ENCODE data around the gene LRRC8D. TPM values are rescaled to one million over a fixed set of nuclear protein-coding genes. Genes with fewer than 3 reads are reported as not detected.
"Not testable (repeated sequence)": the region's sequence is repeated elsewhere in the genome, so short reads cannot be mapped to it uniquely, and the experiment has no call there.

Gene LRRC8D
- polyA plus RNA-seq, 3 donors = 28.0 to 43.8 (median 42.9) TPM

GRCh38 chr1:89978755-89979154 is 157.9 kb downstream of the LRRC8D start:
- Mint-ChIP-seq H3K4me1 (peaks cover 23% of the 10 kb centered on the region), H3K36me3 (no peaks in the 10 kb centered on the region), H3K9me3 (no peaks in the 10 kb centered on the region), H3K27ac (no peak overlapping the region), H3K27me3 (ENCODE audit: low read depth in 3 of 3) (peaks cover 0 to under 1% (median 0%) of the 10 kb centered on the region in 3 donors), H3K4me3 (no peak overlapping the region)
- no peaks in the 10 kb centered on the region for H3K27me3 ChIP-seq (ENCODE audit: control insufficient read depth in 2 of 2, insufficient read depth in 2 of 2, low read length in 2 of 2)
- no peaks in the 10 kb centered on the region for H4K20me1 ChIP-seq (ENCODE audit: insufficient read depth, low read length)
- H3K27ac ChIP-seq (ENCODE audit: low read depth in 1 of 2, low read length in 2 of 2) = no peak overlapping the region
- no peak overlapping the region for H3K4me3 ChIP-seq (replicated peaks in 1 of 3; ENCODE audit: low read depth in 2 of 3, low read length in 3 of 3)
- no peak for DNase-seq
- H3K36me3 ChIP-seq (replicated peaks in 1 of 2; ENCODE audit: control insufficient read depth in 1 of 2, insufficient read depth in 2 of 2, low read length in 2 of 2) = no peaks in the 10 kb centered on the region
- intact Hi-C loops (cut with micrococcal nuclease) = loop anchor here in 1 of 2 donors (5.0 kb wide), 1 partner anchor 36 kb away; no protein-coding TSS in a partner anchor
- H3K4me2 ChIP-seq (replicated peaks; ENCODE audit: extremely low read depth, low read length, poor library complexity, severe bottlenecking) = no peak overlapping the region
- TF ChIP-seq CTCF (IDR thresholded peaks at IDR 0.05) = no peak
- H3K4me1 ChIP-seq (ENCODE audit: control insufficient read depth in 1 of 2, insufficient read depth in 2 of 2, low read length in 2 of 2) = peaks cover 19 to 21% of the 10 kb centered on the region in 2 donors
- WGBS (ENCODE audit: insufficient coverage) = no CpG with 5 or more reads among the region's 1 CpG
- H3K9ac ChIP-seq (ENCODE audit: insufficient read depth, low read length, poor library complexity, severe bottlenecking) = no peak overlapping the region
- no peak overlapping the region for H2AFZ ChIP-seq (ENCODE audit: insufficient read depth, low read depth, low read length, poor library complexity, severe bottlenecking)
- no peaks in the 10 kb centered on the region for H3K9me3 ChIP-seq (replicated peaks in 1 of 2; ENCODE audit: control insufficient read depth in 1 of 2, insufficient read depth in 1 of 2, low read length in 2 of 2)
- no peaks in the 10 kb centered on the region for H3K79me2 ChIP-seq (ENCODE audit: insufficient read depth, low read length)

- peaks cover 7 to 8% of the 10 kb centered on the region in 2 donors for H3K4me1 ChIP-seq (ENCODE audit: control insufficient read depth in 1 of 2, insufficient read depth in 2 of 2, low read length in 2 of 2)
- 80% methylated on average over 1 of the region's 4 CpGs for WGBS (ENCODE audit: insufficient coverage)
- H3K36me3 Mint-ChIP-seq = no peaks in the 10 kb centered on the region
- peaks cover 7% of the 10 kb centered on the region for H3K4me1 Mint-ChIP-seq
- H3K27me3 Mint-ChIP-seq (ENCODE audit: low read depth in 3 of 3) = peaks cover 0 to 2% (median 0%) of the 10 kb centered on the region in 3 donors
- no peaks in the 10 kb centered on the region for H3K36me3 ChIP-seq (replicated peaks in 1 of 2; ENCODE audit: control insufficient read depth in 1 of 2, insufficient read depth in 2 of 2, low read length in 2 of 2)
- no peak for DNase-seq
- H4K20me1 ChIP-seq (ENCODE audit: insufficient read depth, low read length) = no peaks in the 10 kb centered on the region
- no peak overlapping the region for H2AFZ ChIP-seq (ENCODE audit: insufficient read depth, low read depth, low read length, poor library complexity, severe bottlenecking)
- TF ChIP-seq CTCF (IDR thresholded peaks at IDR 0.05) = no peak
- no peak overlapping the region for H3K4me2 ChIP-seq (replicated peaks; ENCODE audit: extremely low read depth, low read length, poor library complexity, severe bottlenecking)
- no peak overlapping the region for H3K27ac Mint-ChIP-seq
- H3K4me3 Mint-ChIP-seq = no peak overlapping the region
- no peaks in the 10 kb centered on the region for H3K9me3 ChIP-seq (replicated peaks in 1 of 2; ENCODE audit: control insufficient read depth in 1 of 2, insufficient read depth in 1 of 2, low read length in 2 of 2)
- intact Hi-C loops (cut with micrococcal nuclease) = loop anchor here in 1 of 2 donors (10.0 kb wide), 1 partner anchor 136 kb away; no protein-coding TSS in a partner anchor
- no peak overlapping the region for H3K9ac ChIP-seq (ENCODE audit: insufficient read depth, low read length, poor library complexity, severe bottlenecking)
- H3K79me2 ChIP-seq (ENCODE audit: insufficient read depth, low read length) = no peaks in the 10 kb centered on the region
- H3K4me3 ChIP-seq (replicated peaks in 1 of 3; ENCODE audit: low read depth in 2 of 3, low read length in 3 of 3) = no peak overlapping the region
- no peak overlapping the region for H3K27ac ChIP-seq (ENCODE audit: low read depth in 1 of 2, low read length in 2 of 2)
- peaks cover 0 to 2% (median 0%) of the 10 kb centered on the region in 7 donors for H3K9me3 Mint-ChIP-seq
- no peaks in the 10 kb centered on the region for H3K27me3 ChIP-seq (ENCODE audit: control insufficient read depth in 2 of 2, insufficient read depth in 2 of 2, low read length in 2 of 2)
Measured at GRCh38 chr1:89980605-89981004, 159.8 kb downstream of the LRRC8D start.

- intact Hi-C loops (cut with micrococcal nuclease) = loop anchor here in 1 of 2 donors (10.0 kb wide), 1 partner anchor 138 kb away; no protein-coding TSS in a partner anchor
- not testable (repeated sequence) for H3K4me1 Mint-ChIP-seq; H3K4me2 ChIP-seq (replicated peaks; ENCODE audit: extremely low read depth, low read length, poor library complexity, severe bottlenecking); H3K27me3 ChIP-seq (ENCODE audit: control insufficient read depth in 2 of 2, insufficient read depth in 2 of 2, low read length in 2 of 2); H3K9ac ChIP-seq (ENCODE audit: insufficient read depth, low read length, poor library complexity, severe bottlenecking); H3K4me1 ChIP-seq (ENCODE audit: control insufficient read depth in 1 of 2, insufficient read depth in 2 of 2, low read length in 2 of 2); H3K36me3 ChIP-seq (replicated peaks in 1 of 2; ENCODE audit: control insufficient read depth in 1 of 2, insufficient read depth in 2 of 2, low read length in 2 of 2); H3K9me3 ChIP-seq (replicated peaks in 1 of 2; ENCODE audit: control insufficient read depth in 1 of 2, insufficient read depth in 1 of 2, low read length in 2 of 2); H3K27me3 Mint-ChIP-seq (ENCODE audit: low read depth in 3 of 3); H3K36me3 Mint-ChIP-seq; DNase-seq; H3K9me3 Mint-ChIP-seq; H3K27ac ChIP-seq (ENCODE audit: low read depth in 1 of 2, low read length in 2 of 2); H4K20me1 ChIP-seq (ENCODE audit: insufficient read depth, low read length); H2AFZ ChIP-seq (ENCODE audit: insufficient read depth, low read depth, low read length, poor library complexity, severe bottlenecking); H3K4me3 ChIP-seq (replicated peaks in 1 of 3; ENCODE audit: low read depth in 2 of 3, low read length in 3 of 3); H3K79me2 ChIP-seq (ENCODE audit: insufficient read depth, low read length); H3K4me3 Mint-ChIP-seq; H3K27ac Mint-ChIP-seq
- WGBS (ENCODE audit: insufficient coverage) = no CpG with 5 or more reads among the region's 2 CpGs
Measured at GRCh38 chr1:89982846-89983245, 162.0 kb downstream of the LRRC8D start.
